HG03139 (cell line): Measurements from ENCODE around the gene PIPOX.

Experiments
- ATAC-seq: cut with Tn5 transposase; IDR thresholded peaks from one replicate; pipeline ENCODE4 v1.9.1; 2021; ENCODE audit not compliant: unreplicated experiment

The PIPOX gene

GRCh38 chr17:29018788-29019474 lies 24.0 kb upstream of the PIPOX start:
- ATAC-seq, result no peak

- ATAC-seq, result no peak
These were observed 23.3 kb upstream of the PIPOX start for GRCh38 chr17:29019475-29020181.

- ATAC-seq, result no peak
These were observed 22.4 kb upstream of the PIPOX start for GRCh38 chr17:29020576-29020975.

- ATAC-seq, result no peak
These were observed 21.7 kb upstream of the PIPOX start for GRCh38 chr17:29021226-29021625.

- ATAC-seq, result no peak
These were observed 20.9 kb upstream of the PIPOX start for GRCh38 chr17:29022074-29022473.

- ATAC-seq, result no peak
These were observed 18.5 kb upstream of the PIPOX start for GRCh38 chr17:29024316-29024952.

GRCh38 chr17:29031488-29031887 lies 11.5 kb upstream of the PIPOX start:
- no peak for ATAC-seq

- ATAC-seq, result no peak
These were observed 10.7 kb upstream of the PIPOX start for GRCh38 chr17:29032013-29032856.

- ATAC-seq, result no peak
These were observed 10.1 kb upstream of the PIPOX start for GRCh38 chr17:29032857-29033197.

GRCh38 chr17:29034510-29034909 lies 8.4 kb upstream of the PIPOX start:
- no peak for ATAC-seq

- no peak for ATAC-seq
These were observed 6.4 kb upstream of the PIPOX start for GRCh38 chr17:29036584-29036983.

GRCh38 chr17:29037739-29038084 lies 5.2 kb upstream of the PIPOX start:
- no peak for ATAC-seq

- no peak for ATAC-seq
These were observed 4.7 kb upstream of the PIPOX start for GRCh38 chr17:29038085-29038795.

GRCh38 chr17:29039764-29040598 lies 3.0 kb upstream of the PIPOX start:
- no peak for ATAC-seq

GRCh38 chr17:29041091-29041490 lies 1.9 kb upstream of the PIPOX start:
- no peak for ATAC-seq

GRCh38 chr17:29041571-29041970 lies 1.4 kb upstream of the PIPOX start:
- ATAC-seq, result no peak

- ATAC-seq, result no peak
These were observed 789 bp upstream of the PIPOX start for GRCh38 chr17:29042026-29042678.

GRCh38 chr17:29043539-29044145 lies 701 bp downstream of the PIPOX start:
- ATAC-seq, result no peak

- no peak for ATAC-seq
These were observed 2.1 kb downstream of the PIPOX start for GRCh38 chr17:29045026-29045425.
